ENCODE measurements around the gene SOX6.

- TF ChIP-seq CTCF (IDR thresholded peaks at IDR 0.05) (no peak), EZH2 (IDR thresholded peaks at IDR 0.05) (no peak), EZH2phosphoT487 (IDR thresholded peaks at IDR 0.05) (no peak)
Observed at GRCh38 chr11:16356057-16356760, at the start of gene SOX6.
